DOHH2 (cell line): ENCODE results near the gene IL36RN.

ENCODE experiments used
- H3F3A ChIP-seq: fragments of 200-600 bp; sonication (generic), shearing (Covaris generic); 2 replicates; pipeline ENCODE4 v1.6.0; 2016; ENCODE audit warnings: antibody characterized with exemption, mild to moderate bottlenecking; ENCODE audit not compliant: control insufficient read depth, insufficient read depth
- H3K27ac ChIP-seq: fragments of 200-600 bp; sonication (generic); 2 replicates; pipeline ENCODE4 v1.5.1; 2014; ENCODE audit warnings: low read depth, mild to moderate bottlenecking, low read length, moderate library complexity
- H3K27me3 ChIP-seq: fragments of 200-600 bp; sonication (generic); 2 replicates; pipeline ENCODE4 v1.6.1; 2014; ENCODE audit warnings: mild to moderate bottlenecking, low read length, mixed read lengths; ENCODE audit not compliant: control insufficient read depth
- H3K36me3 ChIP-seq: fragments of 200-600 bp; sonication (generic); 2 replicates; pipeline ENCODE4 v1.6.1; 2014; ENCODE audit warnings: mild to moderate bottlenecking, low read length, moderate library complexity, mixed read lengths; ENCODE audit not compliant: control insufficient read depth
- H3K4me1 ChIP-seq: fragments of 200-600 bp; sonication (generic); 2 replicates; pipeline ENCODE4 v1.6.1; 2014; ENCODE audit warnings: mild to moderate bottlenecking, low read length, mixed read lengths; ENCODE audit not compliant: control insufficient read depth
- H3K4me2 ChIP-seq: fragments of 200-600 bp; sonication (generic); 2 replicates; pipeline ENCODE4 v1.6.0; 2014; ENCODE audit warnings: mild to moderate bottlenecking, low read length, moderate library complexity
- H3K4me3 ChIP-seq: fragments of 200-600 bp; sonication (generic); 2 replicates; pipeline ENCODE4 v1.5.1; 2014; ENCODE audit warnings: mild to moderate bottlenecking, low read length, mixed read lengths
- H3K79me2 ChIP-seq: fragments of 200-600 bp; sonication (generic); 2 replicates; pipeline ENCODE4 v1.6.1; 2014; ENCODE audit warnings: mild to moderate bottlenecking, low read length, mixed read lengths; ENCODE audit not compliant: control insufficient read depth
- H3K9me2 ChIP-seq: fragments of 200-600 bp; sonication (generic); replicated peaks from 2 replicates; pipeline ENCODE4 v1.6.1; 2014; ENCODE audit warnings: mild to moderate bottlenecking, low read length, mixed read lengths; ENCODE audit not compliant: control insufficient read depth
- H3K9me3 ChIP-seq: fragments of 200-600 bp; sonication (generic); 2 replicates; pipeline ENCODE4 v1.6.1; 2014; ENCODE audit warnings: antibody characterized with exemption, low read length, mixed read lengths; ENCODE audit not compliant: control insufficient read depth, insufficient read depth
- H4K20me1 ChIP-seq: fragments of 200-600 bp; sonication (generic); 2 replicates; pipeline ENCODE4 v1.6.0; 2014; ENCODE audit warnings: low read depth, mild to moderate bottlenecking, antibody characterized with exemption, low read length, moderate library complexity; ENCODE audit not compliant: control insufficient read depth, insufficient read depth
- EZH2phosphoT487 ChIP-seq: fragments of 200-600 bp; sonication (generic); IDR thresholded peaks from 2 replicates; pipeline ENCODE4 v1.6.1; 2017; ENCODE audit warnings: borderline replicate concordance, mild to moderate bottlenecking, antibody characterized with exemption, low read length, moderate library complexity, mixed read lengths
- TF ChIP-seq, protein P1 (sequence below): fragments of 200-600 bp; sonication (generic); IDR thresholded peaks from one replicate; pipeline ENCODE4 v1.5.1; 2014; ENCODE audit warnings: antibody characterized with exemption, mild to moderate bottlenecking, low read depth, low read length; ENCODE audit not compliant: poor library complexity, severe bottlenecking

Gene IL36RN

DNA sequence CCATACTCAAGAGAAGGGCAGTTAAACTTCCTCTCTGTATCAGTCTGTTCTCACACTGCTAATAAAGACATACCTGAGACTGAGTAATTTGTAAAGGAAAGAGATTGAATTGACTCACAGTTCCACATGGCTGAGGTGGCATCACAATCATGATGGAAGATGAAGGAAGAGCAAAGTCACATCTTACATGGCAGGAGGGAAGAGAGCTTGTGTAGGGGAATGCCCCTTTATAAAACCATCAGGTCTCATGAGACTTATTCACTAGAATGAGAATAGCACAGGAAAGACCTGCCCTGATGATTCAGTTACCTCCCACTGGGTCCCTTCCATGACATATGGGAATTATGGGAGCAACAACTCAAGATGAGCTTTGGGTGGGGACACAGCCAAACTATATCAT, 4.9 kb upstream of the IL36RN start:
- Histone ChIP-seq H3K27ac (no peak overlapping the region), H3K79me2 (no peaks in the 10 kb centered on the region), H3K4me3 (no peak overlapping the region), H3K4me2 (no peak overlapping the region), H3F3A (no peaks in the 10 kb centered on the region), H3K4me1 (no peaks in the 10 kb centered on the region), H3K27me3 (no peaks in the 10 kb centered on the region), H4K20me1 (no peaks in the 10 kb centered on the region), H3K9me2 (no peaks in the 10 kb centered on the region), H3K36me3 (no peaks in the 10 kb centered on the region), H3K9me3 (peaks cover 11% of the 10 kb centered on the region)
- no peak for TF ChIP-seq EZH2phosphoT487
- TF ChIP-seq, protein P1, sequence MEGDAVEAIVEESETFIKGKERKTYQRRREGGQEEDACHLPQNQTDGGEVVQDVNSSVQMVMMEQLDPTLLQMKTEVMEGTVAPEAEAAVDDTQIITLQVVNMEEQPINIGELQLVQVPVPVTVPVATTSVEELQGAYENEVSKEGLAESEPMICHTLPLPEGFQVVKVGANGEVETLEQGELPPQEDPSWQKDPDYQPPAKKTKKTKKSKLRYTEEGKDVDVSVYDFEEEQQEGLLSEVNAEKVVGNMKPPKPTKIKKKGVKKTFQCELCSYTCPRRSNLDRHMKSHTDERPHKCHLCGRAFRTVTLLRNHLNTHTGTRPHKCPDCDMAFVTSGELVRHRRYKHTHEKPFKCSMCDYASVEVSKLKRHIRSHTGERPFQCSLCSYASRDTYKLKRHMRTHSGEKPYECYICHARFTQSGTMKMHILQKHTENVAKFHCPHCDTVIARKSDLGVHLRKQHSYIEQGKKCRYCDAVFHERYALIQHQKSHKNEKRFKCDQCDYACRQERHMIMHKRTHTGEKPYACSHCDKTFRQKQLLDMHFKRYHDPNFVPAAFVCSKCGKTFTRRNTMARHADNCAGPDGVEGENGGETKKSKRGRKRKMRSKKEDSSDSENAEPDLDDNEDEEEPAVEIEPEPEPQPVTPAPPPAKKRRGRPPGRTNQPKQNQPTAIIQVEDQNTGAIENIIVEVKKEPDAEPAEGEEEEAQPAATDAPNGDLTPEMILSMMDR: no peak

DNA sequence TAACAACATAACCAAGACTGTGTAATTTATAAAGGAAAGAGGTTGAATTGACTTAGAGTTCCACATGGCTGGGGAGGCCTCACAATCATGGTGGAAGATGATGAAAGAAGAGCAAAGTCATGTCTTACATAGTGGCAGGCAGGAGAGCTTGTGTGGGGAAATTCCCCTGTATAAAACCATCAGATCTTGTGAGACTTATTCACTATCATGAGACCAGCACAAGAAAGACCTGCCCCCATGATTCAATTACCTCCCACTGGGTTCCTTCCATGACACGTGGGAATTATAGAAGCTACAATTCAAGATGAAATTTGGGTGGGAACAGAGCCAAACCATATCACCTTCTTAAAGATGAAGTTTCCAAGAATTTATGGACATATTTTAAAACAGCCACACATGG, 2.5 kb upstream of the IL36RN start:
- H3K9me3 ChIP-seq: peaks cover 11% of the 10 kb centered on the region
- no peaks in the 10 kb centered on the region for H3K4me1 ChIP-seq
- no peaks in the 10 kb centered on the region for H3K36me3 ChIP-seq
- H3K27me3 ChIP-seq: no peaks in the 10 kb centered on the region
- H3K4me3 ChIP-seq: no peak overlapping the region
- no peak overlapping the region for H3K4me2 ChIP-seq
- no peaks in the 10 kb centered on the region for H4K20me1 ChIP-seq
- H3F3A ChIP-seq: no peaks in the 10 kb centered on the region
- H3K27ac ChIP-seq: no peak overlapping the region
- no peaks in the 10 kb centered on the region for H3K79me2 ChIP-seq
- no peaks in the 10 kb centered on the region for H3K9me2 ChIP-seq
- TF ChIP-seq, protein P1: no peak
- TF ChIP-seq EZH2phosphoT487: no peak

DNA sequence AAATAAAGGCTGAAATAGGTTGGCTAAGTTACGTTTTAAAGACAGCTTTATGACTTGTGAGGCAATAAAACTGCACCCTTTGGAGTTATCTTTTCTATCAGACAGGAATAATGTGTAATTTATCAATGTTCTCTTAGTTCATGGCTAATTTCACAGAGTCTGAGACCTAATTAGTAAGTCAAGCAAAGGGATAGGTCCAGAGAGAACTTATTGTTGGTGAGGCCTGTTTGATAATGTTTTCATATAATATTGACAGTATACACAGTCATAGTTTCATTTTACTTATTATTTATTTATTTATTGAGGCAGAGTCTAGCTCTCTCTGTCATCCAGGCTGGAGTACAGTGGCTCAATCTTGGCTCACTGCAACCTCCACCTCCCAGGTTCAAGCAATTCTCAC, 1.9 kb upstream of the IL36RN start:
- Histone ChIP-seq H3F3A (no peaks in the 10 kb centered on the region), H3K27me3 (no peaks in the 10 kb centered on the region)

More for the DNA sequence above, 1.9 kb upstream of the IL36RN start:
- peaks cover 11% of the 10 kb centered on the region for H3K9me3 ChIP-seq
- no peak for TF ChIP-seq EZH2phosphoT487
- TF ChIP-seq, protein P1: no peak
- no peaks in the 10 kb centered on the region for H3K4me1 ChIP-seq
- H3K4me3 ChIP-seq: no peak overlapping the region
- H3K4me2 ChIP-seq: no peak overlapping the region
- no peaks in the 10 kb centered on the region for H3K79me2 ChIP-seq
- no peaks in the 10 kb centered on the region for H3K9me2 ChIP-seq
- H4K20me1 ChIP-seq: no peaks in the 10 kb centered on the region
- H3K27ac ChIP-seq: no peak overlapping the region
- no peaks in the 10 kb centered on the region for H3K36me3 ChIP-seq
